ENCODE measurements around the gene TMEM100.

Gene TMEM100

GRCh38 chr17:55683550-55684315 is 38.9 kb downstream of the TMEM100 start:
- DNase-seq (ENCODE audit: extremely low read depth, low read depth): no peak
- TF ChIP-seq CTCF (IDR thresholded peaks at IDR 0.05; ENCODE audit: low read depth, low read length): no peak

GRCh38 chr17:55681342-55681700 is 41.3 kb downstream of the TMEM100 start:
- DNase-seq (ENCODE audit: extremely low read depth, low read depth): no peak
- no peak for TF ChIP-seq CTCF (IDR thresholded peaks at IDR 0.05; ENCODE audit: low read depth, low read length)

- no peak for TF ChIP-seq CTCF (IDR thresholded peaks at IDR 0.05; ENCODE audit: low read depth, low read length)
- DNase-seq (ENCODE audit: extremely low read depth, low read depth): no peak
Observed at GRCh38 chr17:55680686-55681341, 41.9 kb downstream of the TMEM100 start.

- no peak for DNase-seq (ENCODE audit: extremely low read depth, low read depth)
- TF ChIP-seq CTCF (IDR thresholded peaks at IDR 0.05; ENCODE audit: low read depth, low read length): no peak
Observed at GRCh38 chr17:55677446-55677845, 45.2 kb downstream of the TMEM100 start.

GRCh38 chr17:55676274-55676673 is 46.4 kb downstream of the TMEM100 start:
- no peak for TF ChIP-seq CTCF (IDR thresholded peaks at IDR 0.05; ENCODE audit: low read depth, low read length)
- no peak for DNase-seq (ENCODE audit: extremely low read depth, low read depth)

GRCh38 chr17:55673743-55674506 is 48.7 kb downstream of the TMEM100 start:
- no peak for TF ChIP-seq CTCF (IDR thresholded peaks at IDR 0.05; ENCODE audit: low read depth, low read length)
- DNase-seq (ENCODE audit: extremely low read depth, low read depth): no peak
